DOHH2 (cell line): Measurements from ENCODE around the gene HSD17B7.
"Not testable (repeated sequence)": the region's sequence is repeated elsewhere in the genome, so short reads cannot be mapped to it uniquely, and the experiment has no call there.

Experiments used
- CTCF ChIP-seq: fragments of 200-600 bp; sonication (generic); IDR thresholded peaks from one replicate; pipeline ENCODE4 v1.5.1; 2014; ENCODE audit warnings: antibody characterized with exemption, mild to moderate bottlenecking, low read depth, low read length; ENCODE audit not compliant: poor library complexity, severe bottlenecking
- EZH2phosphoT487 ChIP-seq: fragments of 200-600 bp; sonication (generic); IDR thresholded peaks from 2 replicates; pipeline ENCODE4 v1.6.1; 2017; ENCODE audit warnings: borderline replicate concordance, mild to moderate bottlenecking, antibody characterized with exemption, low read length, moderate library complexity, mixed read lengths

- not testable (repeated sequence) for TF ChIP-seq CTCF, EZH2phosphoT487
Measured at GRCh38 chr1:162784926-162785325, 5.6 kb upstream of the HSD17B7 start.
